GM21360 (cell line): ENCODE measurements around the gene VEPH1.
A peak's percentile ranks its signal among the peaks of the same experiment; 100 is the strongest.

Experiments used
- ATAC-seq: cut with Tn5 transposase; IDR thresholded peaks from one replicate; pipeline ENCODE4 v1.9.1; 2021; ENCODE audit warnings: mild to moderate bottlenecking, moderate library complexity; ENCODE audit not compliant: unreplicated experiment

VEPH1 gene

GRCh38 chr3:157275832-157276231 is 227.4 kb downstream of the VEPH1 start:
- ATAC-seq = no peak

DNA sequence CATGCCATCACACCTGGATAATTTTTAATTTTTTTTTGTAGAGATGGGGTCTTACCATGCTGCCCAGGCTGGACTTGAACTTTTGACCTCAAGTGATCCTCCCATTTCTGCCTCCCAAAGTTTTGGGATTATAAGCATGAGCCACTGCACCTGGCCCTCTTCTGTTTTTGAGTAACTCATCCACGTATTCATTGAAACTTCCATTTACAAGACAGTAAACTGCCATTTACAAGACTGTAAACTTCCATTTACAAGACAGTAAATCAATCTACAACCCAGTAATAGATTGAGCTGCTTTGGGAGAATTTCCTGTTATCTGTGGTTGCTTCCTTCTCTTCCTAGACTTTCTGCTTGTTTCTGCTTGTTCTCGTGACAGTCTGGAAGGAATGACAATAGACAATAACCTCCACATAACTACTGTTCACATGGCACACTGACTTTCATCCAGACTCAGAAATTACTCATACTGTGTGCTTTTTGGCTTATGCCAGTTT is 228.5 kb downstream of the VEPH1 start:
- no peak for ATAC-seq

- no peak for ATAC-seq
These were observed 231.8 kb downstream of the VEPH1 start for GRCh38 chr3:157271283-157271882.

DNA sequence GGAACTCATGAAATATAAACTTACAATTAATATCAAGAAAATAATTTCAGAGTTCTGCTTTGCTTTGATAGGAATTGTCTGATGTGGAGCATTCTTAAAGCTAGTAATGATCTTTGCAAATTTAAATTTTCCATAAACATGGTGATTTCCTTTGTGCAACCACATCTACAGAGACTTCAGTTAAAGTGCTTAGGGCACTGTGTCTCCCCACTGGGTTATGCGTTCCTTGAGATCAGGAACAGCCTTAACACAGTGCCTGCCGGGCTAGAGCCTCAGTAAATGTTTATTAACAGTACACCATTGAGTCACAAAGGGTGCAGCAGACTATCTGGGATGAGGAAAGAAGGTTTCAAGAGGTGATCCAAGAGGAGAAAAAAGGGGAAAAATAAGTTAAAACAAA is 235.2 kb downstream of the VEPH1 start:
- no peak for ATAC-seq

DNA sequence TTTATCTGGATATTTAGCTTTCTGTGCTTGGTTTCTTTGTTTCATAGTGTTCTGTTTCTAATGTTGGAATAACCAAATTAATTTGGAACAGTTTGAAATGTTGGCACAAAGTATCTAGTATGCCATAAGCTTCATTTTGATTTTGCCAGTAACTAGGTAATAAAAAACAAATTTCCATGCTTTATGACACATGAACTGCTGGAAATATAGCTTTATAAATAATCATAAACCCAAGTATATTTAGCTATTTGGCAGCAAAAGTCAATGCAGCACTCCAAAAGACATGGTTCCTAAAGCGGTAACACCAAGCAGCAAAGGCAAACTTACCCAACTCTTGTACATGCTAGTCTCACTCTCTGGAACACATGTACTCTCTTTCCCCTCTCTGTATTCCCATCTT is 237.3 kb downstream of the VEPH1 start:
- no peak for ATAC-seq

DNA sequence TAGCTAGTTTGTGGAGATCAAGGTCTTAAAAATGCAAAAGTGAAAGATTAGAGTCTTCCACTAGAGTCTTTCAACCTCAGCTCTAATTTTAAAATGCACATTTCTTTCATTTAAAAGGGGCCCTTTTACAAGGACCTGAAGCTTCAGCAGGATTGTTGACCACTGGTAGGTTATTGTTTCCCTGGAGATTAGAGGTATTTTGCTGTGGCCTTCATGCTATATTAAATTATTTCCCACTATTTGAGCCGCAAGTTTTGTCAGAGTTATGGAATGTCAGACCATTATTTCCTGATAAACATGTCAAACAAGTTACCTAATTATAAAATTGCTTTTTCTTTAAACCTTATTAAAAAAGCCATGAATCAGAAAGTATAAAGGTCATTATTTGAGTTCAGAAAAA is 240.2 kb downstream of the VEPH1 start:
- ATAC-seq = no peak

DNA sequence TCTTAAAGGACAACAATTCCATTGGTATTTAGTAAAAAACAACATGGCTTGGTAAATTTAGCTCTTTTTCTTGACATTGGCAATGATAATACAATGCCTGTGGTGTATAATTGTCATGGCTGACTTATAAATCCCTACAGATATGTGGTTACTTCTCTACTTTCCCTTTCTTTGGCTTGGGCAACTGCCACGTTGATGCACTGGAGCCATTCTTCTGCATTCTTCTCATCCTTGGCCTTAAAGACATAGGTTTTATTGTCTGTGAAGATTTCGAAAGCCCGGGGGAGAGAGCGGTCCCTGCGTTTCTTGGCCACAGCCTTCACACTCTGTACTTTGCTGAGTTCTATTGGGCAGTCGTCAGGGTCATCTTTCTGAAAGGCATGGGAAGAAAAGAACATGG is 242.2 kb downstream of the VEPH1 start:
- ATAC-seq = no peak

DNA sequence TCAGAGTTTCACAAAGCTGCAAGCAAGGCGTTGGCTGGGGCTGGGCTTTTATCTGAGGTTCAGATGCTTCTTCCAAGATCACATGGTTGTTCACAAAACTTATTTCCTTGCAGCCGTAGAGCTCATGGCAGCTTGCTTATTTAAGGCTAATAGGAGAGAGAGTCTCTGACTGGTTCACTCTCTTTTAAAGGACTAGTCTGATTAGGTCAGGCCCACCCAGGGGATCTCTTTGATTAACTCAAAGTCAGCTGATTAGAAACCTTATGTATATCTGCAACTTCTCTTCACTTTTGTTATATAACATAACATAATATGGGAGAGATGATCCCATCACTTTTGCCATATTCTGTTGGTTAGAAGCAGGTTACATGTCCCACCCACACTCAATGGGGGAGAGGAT is 243.4 kb downstream of the VEPH1 start:
- no peak for ATAC-seq

DNA sequence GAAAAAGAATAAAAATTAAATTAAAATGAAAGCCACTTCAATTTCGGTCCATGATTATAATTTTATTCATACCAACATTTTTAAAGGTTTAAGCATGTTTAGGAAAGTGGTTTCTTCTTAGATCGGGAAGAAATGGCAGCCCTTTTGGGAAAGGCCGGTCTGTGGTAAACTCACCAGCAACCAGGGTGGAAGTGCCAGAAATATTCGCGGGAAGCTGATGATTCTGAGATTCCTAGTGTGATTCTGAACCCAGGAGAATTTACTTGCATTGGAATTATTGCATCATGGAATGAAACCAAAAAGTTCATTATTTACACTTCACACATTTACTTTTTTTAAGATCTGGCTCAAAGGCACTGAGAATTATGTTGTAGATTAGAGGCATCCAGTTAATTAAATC is 246.1 kb downstream of the VEPH1 start:
- no peak for ATAC-seq

- no peak for ATAC-seq
These were observed 247.4 kb downstream of the VEPH1 start for GRCh38 chr3:157255797-157256196.

DNA sequence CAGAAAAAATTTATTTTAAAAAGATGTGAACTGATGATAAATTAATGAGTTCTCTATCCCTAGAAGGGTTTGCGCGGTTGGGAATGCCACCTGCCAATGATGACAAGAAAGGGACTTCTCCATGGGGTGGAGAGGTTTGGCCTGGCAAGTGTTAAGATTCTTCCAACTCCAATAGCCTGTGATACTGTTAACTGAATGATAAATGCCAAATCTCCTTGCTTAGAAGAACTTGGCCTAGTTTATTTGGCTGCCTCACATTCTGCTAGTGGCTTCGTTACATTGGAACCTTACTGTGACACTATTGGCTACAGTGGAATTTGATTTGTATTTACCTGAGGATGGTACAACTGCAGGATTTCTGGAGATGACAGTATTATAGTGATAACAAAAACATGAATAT is 251.5 kb downstream of the VEPH1 start:
- ATAC-seq = no peak

DNA sequence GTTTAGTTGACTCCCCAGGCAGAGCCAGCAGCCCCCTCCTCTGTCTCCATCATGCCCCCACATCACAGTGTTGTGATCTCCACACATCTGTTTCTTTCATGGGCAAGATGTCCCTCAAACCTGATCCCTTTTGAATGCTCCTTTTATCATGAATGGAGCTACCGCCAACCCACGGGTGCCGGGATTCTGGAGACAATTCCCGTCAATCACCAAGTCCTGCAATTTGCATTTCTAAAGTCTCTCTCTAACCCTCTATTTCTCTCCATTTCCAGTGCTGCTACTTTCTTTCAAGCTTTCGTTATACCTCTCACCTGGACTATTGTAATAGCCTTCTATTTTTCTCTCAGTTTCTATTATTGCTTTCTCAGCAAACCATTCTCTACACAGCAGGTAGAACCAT is 253.6 kb downstream of the VEPH1 start:
- ATAC-seq = no peak

- ATAC-seq = no peak
These were observed 254.4 kb downstream of the VEPH1 start for GRCh38 chr3:157248590-157249422.

- ATAC-seq = no peak
These were observed 255.8 kb downstream of the VEPH1 start for GRCh38 chr3:157247391-157247790.

DNA sequence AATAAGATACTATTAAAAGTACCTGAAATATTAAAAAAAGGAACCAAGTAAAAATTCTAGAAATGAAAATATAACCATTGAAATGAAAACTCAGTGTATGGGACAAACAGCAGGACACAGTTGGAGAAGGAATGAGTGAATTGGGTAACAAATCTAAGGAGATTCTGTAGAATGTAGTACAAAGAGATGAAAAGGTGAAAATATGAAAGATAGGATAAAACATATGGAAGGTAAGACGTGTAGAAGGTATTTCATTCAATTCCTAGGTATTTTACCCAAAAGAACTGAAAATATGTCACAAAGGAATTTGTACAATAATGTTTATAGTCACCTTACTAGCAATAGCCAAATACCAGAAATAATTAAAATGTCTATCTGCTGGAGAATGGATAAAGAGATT is 260.4 kb downstream of the VEPH1 start:
- ATAC-seq = no peak

- no peak for ATAC-seq
These were observed 261.6 kb downstream of the VEPH1 start for GRCh38 chr3:157241599-157241998.

- no peak for ATAC-seq
These were observed 262.8 kb downstream of the VEPH1 start for GRCh38 chr3:157240408-157240807.

DNA sequence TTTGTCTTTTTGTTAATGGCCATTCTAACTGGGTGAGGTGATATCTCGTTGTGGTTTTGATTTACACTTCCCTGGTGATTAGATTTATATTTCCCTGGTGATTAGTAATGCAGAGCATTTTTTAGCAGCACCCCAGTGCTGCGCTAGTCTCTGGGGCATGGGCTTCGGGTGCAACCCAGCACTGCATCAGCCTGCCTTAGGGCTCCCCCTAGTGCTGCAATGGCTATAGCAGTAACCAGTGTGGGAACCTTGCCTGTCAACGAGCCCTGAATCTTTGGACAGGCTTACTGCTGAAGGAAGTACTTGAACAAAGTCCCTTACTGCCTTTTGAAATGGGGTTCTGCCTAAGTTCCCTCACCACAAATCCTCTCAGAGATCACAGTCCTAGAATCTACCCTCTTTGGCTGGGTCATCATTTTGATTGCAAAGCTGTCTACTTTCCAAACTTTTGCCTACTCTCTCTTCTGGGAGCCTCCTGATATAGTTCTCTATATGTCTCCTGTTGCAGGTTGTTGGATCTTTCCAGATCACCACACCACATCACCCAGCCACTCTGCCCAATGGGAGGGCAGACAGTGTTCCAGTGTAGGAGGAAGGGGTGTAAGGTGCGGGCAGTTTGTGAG is 264.0 kb downstream of the VEPH1 start:
- peak; percentile 100 for ATAC-seq

GRCh38 chr3:157238457-157238856 is 264.8 kb downstream of the VEPH1 start:
- no peak for ATAC-seq

GRCh38 chr3:157237886-157238285 is 265.3 kb downstream of the VEPH1 start:
- ATAC-seq = no peak

DNA sequence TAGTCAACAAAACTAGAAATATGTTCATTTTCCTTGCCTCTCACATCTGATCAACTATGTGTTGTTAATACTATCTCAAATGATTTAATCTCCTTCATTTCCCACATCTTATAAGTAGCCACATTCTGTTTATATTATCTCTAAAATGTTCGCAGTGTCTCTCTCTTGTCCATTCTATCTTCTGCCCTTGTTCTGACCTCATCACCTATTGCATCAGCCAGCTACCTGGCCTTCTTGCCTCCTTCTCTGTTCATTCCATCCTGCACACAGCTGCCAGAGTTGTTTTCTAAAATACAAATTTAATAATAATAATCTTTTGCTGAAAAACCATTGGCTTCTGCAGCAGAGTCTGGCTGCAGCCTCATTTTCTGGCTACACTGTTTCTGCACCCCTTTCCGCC is 267.9 kb downstream of the VEPH1 start:
- no peak for ATAC-seq

DNA sequence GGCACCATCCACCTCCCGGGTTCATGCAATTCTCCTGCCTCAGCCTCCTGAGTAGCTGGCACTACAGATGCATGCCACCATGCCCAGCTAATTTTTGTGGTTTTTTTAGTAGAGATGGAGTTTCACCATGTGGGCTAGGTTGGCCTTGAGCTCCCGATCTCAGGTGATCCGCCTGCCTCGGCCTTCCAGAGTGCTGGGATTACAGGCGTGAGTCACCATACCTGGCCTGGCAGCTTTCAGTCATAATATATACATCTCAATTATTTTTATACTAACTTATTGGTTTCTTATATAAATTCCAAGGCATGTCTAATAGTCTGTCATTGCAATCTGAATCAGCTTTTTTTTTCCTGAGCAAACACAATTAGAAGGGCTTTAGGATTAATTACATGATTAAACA is 269.3 kb downstream of the VEPH1 start:
- no peak for ATAC-seq
